Measurements from ENCODE around the gene ICA1L.

DNA sequence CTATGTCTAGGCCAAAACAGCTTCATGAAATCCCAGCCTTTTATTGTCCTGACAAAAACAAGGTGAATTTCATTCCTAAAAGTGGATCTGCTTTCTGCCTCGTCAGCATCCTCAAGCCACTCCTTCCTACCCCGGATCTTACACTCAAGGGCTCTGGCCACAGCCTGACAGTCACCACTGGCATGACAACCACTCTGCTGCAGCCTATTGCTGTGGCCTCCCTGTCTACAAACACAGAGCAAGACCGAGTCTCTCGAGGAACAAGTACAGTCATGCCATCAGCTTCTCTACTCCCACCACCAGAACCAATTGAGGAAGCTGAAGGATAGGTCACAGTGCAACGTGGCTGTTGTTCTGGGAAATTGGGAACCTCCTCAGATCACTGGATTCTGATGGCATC is 106.1 kb downstream of the ICA1L start:
- no peak for TF ChIP-seq SP1 (IDR thresholded peaks at IDR 0.05)
- no peak for TF ChIP-seq NFRKB (IDR thresholded peaks at IDR 0.05)
- TF ChIP-seq FOXK2 (IDR thresholded peaks at IDR 0.05): no peak

Data from HEK293T (cell line).